ENCODE measurements around the gene IQCE. TPM values are rescaled to one million over a fixed set of nuclear protein-coding genes. Genes with fewer than 3 reads are reported as not detected.

IQCE gene
- total RNA-seq, 1 experiment from 2014 or later = 21.4 TPM

- BruUV-seq (replicated peaks) = no TSS peak
- ChIA-PET RAD21 (ENCODE audit: low non-redundant PET in 1 of 2, low total read pairs in 2 of 2, uncharacterized antibody in 2 of 2, unreplicated experiment in 2 of 2) (no interaction called here), POLR2A (interaction anchor here (1.2 kb wide), 1 partner anchor 9 kb away, joined by 5 read pairs; the partner anchor contains the start of gene TTYH3), CTCF (no interaction called here)
- ATAC-seq (0 out of 2 replicates have a peak, but pooled peaks have one; percentile 17), DNase-seq (ENCODE audit: low read depth, low spot score) (no peak)
- Histone ChIP-seq H4K20me1 (ENCODE audit: insufficient read depth) (no peaks in the 10 kb centered on the region), H3K9me3 (ENCODE audit: control insufficient read depth in 1 of 2, insufficient read depth in 1 of 2, low read depth in 1 of 2, low read length in 2 of 2) (no peaks in the 10 kb centered on the region), H3K9ac (ENCODE audit: low read length) (no peak overlapping the region), H3K79me2 (ENCODE audit: insufficient read depth, low read length) (no peaks in the 10 kb centered on the region), H3K4me2 (ENCODE audit: low read length) (no peak overlapping the region), H3K9me2 (ENCODE audit: insufficient read depth) (no peaks in the 10 kb centered on the region), H3K4me1 (ENCODE audit: control insufficient read depth in 1 of 2, insufficient read depth in 2 of 2, low read length in 2 of 2) (peaks cover 0 to 3% of the 10 kb centered on the region in 2 experiments; a peak in 1 of 4 replicates), H3K36me3 (ENCODE audit: control insufficient read depth in 1 of 2, insufficient read depth in 2 of 2, low read length in 2 of 2) (no peaks in the 10 kb centered on the region), H3K27me3 (ENCODE audit: insufficient read depth, low read length) (no peaks in the 10 kb centered on the region), H2AFZ (ENCODE audit: low read depth, low read length, poor library complexity, severe bottlenecking) (no peak overlapping the region), H3K4me3 (replicated peaks in 1 of 2; ENCODE audit: low read depth in 1 of 2, low read length in 2 of 2) (no peak overlapping the region), H3K27ac (ENCODE audit: low read depth, low read length) (no peak overlapping the region)
- TF ChIP-seq, protein P1, sequence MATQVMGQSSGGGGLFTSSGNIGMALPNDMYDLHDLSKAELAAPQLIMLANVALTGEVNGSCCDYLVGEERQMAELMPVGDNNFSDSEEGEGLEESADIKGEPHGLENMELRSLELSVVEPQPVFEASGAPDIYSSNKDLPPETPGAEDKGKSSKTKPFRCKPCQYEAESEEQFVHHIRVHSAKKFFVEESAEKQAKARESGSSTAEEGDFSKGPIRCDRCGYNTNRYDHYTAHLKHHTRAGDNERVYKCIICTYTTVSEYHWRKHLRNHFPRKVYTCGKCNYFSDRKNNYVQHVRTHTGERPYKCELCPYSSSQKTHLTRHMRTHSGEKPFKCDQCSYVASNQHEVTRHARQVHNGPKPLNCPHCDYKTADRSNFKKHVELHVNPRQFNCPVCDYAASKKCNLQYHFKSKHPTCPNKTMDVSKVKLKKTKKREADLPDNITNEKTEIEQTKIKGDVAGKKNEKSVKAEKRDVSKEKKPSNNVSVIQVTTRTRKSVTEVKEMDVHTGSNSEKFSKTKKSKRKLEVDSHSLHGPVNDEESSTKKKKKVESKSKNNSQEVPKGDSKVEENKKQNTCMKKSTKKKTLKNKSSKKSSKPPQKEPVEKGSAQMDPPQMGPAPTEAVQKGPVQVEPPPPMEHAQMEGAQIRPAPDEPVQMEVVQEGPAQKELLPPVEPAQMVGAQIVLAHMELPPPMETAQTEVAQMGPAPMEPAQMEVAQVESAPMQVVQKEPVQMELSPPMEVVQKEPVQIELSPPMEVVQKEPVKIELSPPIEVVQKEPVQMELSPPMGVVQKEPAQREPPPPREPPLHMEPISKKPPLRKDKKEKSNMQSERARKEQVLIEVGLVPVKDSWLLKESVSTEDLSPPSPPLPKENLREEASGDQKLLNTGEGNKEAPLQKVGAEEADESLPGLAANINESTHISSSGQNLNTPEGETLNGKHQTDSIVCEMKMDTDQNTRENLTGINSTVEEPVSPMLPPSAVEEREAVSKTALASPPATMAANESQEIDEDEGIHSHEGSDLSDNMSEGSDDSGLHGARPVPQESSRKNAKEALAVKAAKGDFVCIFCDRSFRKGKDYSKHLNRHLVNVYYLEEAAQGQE (IDR thresholded peaks at IDR 0.05; ENCODE audit: low read depth) = no peak
- TF ChIP-seq EGR1 (IDR thresholded peaks at IDR 0.05; ENCODE audit: low read depth) (no peak), TCF7L2 (IDR thresholded peaks at IDR 0.05; ENCODE audit: borderline replicate concordance, extremely low read depth, insufficient read depth, insufficient read length) (no peak), SRF (IDR thresholded peaks at IDR 0.05; ENCODE audit: low read depth) (no peak), POLR2A (IDR thresholded peaks at IDR 0.05; ENCODE audit: borderline replicate concordance, extremely low read depth, insufficient read depth, insufficient read length) (no peak), ZBTB33 (IDR thresholded peaks at IDR 0.05; ENCODE audit: extremely low read depth, insufficient replicate concordance, low read length) (no peak), RAD21 (IDR thresholded peaks at IDR 0.05; ENCODE audit: low read depth) (no peak)
- intact Hi-C loops (cut with micrococcal nuclease) = no loop called here
Observed at GRCh38 chr7:2622869-2623697, 64.3 kb downstream of the IQCE start.
